SK-N-SH treated with all-trans-retinoic acid at 6 μM for 48 hours (cell line): ENCODE data around the gene TGOLN2.

Source experiments
- BACH2 ChIP-seq: fragments of 250-450 bp; sonication (Bioruptor Pico); IDR thresholded peaks from 2 replicates; pipeline ENCODE4 v1.9.0; 2021; ENCODE audit warnings: mild to moderate bottlenecking, borderline replicate concordance
- ESRRG ChIP-seq: fragments of 250-450 bp; sonication (Bioruptor Pico); IDR thresholded peaks from 2 replicates; pipeline ENCODE4 v1.6.1; 2021; ENCODE audit warnings: mild to moderate bottlenecking
- RARB ChIP-seq: fragments of 250-450 bp; sonication (Bioruptor Pico); IDR thresholded peaks from 2 replicates; pipeline ENCODE4 v1.8.0; 2021; ENCODE audit warnings: mild to moderate bottlenecking, moderate library complexity
- ZFP30 ChIP-seq: fragments of 450-650 bp; formaldehyde crosslinking; IDR thresholded peaks from 2 replicates; pipeline ENCODE4 v1.5.0; 2022; ENCODE audit warnings: mild to moderate bottlenecking, moderate library complexity
- TF ChIP-seq, protein P1 (sequence below): fragments of 250-450 bp; sonication (Bioruptor Pico); IDR thresholded peaks from 2 replicates; pipeline ENCODE4 v1.5.0; 2020; ENCODE audit warnings: mild to moderate bottlenecking, moderate library complexity

DNA sequence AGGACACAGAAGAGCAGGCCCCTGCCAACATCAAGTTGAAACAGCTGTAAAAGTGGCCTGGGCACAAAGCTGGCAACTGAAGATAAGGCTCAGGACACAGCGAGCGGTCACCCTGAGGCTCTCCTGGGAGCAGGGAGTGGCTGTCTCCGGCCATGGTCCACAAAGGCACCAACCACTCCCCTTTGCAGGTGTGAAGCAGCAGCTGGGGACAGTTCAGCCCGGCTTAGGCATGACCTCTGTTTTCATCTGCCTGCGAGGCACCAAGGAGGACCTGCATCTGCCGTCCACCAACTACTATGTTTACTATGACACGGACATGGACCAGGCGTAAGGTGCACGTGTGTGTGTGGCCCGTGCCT lies 12.9 kb downstream of the TGOLN2 start:
- TF ChIP-seq ESRRG (CRISPR knock-in tag): no peak
- no peak for TF ChIP-seq BACH2
- TF ChIP-seq ZFP30 (CRISPR knock-in tag): no peak
- TF ChIP-seq RARB (CRISPR knock-in tag): no peak
- TF ChIP-seq, protein P1, sequence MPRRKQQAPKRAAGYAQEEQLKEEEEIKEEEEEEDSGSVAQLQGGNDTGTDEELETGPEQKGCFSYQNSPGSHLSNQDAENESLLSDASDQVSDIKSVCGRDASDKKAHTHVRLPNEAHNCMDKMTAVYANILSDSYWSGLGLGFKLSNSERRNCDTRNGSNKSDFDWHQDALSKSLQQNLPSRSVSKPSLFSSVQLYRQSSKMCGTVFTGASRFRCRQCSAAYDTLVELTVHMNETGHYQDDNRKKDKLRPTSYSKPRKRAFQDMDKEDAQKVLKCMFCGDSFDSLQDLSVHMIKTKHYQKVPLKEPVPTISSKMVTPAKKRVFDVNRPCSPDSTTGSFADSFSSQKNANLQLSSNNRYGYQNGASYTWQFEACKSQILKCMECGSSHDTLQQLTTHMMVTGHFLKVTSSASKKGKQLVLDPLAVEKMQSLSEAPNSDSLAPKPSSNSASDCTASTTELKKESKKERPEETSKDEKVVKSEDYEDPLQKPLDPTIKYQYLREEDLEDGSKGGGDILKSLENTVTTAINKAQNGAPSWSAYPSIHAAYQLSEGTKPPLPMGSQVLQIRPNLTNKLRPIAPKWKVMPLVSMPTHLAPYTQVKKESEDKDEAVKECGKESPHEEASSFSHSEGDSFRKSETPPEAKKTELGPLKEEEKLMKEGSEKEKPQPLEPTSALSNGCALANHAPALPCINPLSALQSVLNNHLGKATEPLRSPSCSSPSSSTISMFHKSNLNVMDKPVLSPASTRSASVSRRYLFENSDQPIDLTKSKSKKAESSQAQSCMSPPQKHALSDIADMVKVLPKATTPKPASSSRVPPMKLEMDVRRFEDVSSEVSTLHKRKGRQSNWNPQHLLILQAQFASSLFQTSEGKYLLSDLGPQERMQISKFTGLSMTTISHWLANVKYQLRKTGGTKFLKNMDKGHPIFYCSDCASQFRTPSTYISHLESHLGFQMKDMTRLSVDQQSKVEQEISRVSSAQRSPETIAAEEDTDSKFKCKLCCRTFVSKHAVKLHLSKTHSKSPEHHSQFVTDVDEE (CRISPR knock-in tag): no peak
